ENCODE data around the gene MNDA. TPM values are rescaled to one million over a fixed set of nuclear protein-coding genes. Genes with fewer than 3 reads are reported as not detected.

The MNDA gene
- total and polyA plus RNA-seq, 2 of the 8 experiments (the other 6 are each of a cell fraction or from before 2014, with no cell fraction given), result not detected

DNA sequence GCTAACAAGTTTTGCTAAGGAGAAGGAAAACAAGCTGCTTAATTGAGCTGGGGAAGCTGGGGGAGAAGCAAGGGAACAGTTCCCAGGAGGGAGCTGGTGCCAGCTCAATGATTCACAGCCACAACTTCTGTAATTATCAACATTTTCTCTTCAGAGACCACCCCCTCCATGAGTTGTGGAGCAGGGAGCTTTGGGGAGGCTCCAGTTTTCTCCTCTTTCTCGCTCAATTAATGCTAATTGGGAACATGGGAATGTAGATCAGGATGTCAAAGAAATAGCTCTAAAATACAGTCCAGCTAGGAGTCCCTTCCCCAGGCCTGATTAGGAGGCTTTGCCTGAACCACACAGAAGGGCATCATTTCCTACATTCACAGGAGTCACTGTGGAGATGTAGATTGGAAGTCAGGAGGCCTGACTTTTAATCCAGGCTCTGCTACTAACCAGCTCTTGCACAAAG, 12.1 kb upstream of the MNDA start:
- CTCF ChIA-PET (ENCODE audit: partially characterized antibody), result interaction anchor here (1.3 kb wide), 1 partner anchor 11 kb away, joined by 3 read pairs; no protein-coding TSS in a partner anchor
- no peak overlapping the region for H3K4me2 ChIP-seq (ENCODE audit: insufficient read depth in 1 of 2, low read depth in 2 of 2, low read length in 2 of 2)
- POLR2A ChIA-PET (ENCODE audit: partially characterized antibody), result no interaction called here
- TF ChIP-seq, protein P1, sequence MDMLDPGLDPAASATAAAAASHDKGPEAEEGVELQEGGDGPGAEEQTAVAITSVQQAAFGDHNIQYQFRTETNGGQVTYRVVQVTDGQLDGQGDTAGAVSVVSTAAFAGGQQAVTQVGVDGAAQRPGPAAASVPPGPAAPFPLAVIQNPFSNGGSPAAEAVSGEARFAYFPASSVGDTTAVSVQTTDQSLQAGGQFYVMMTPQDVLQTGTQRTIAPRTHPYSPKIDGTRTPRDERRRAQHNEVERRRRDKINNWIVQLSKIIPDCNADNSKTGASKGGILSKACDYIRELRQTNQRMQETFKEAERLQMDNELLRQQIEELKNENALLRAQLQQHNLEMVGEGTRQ (IDR thresholded peaks at IDR 0.05; ENCODE audit: low read length), result no peak
- TF ChIP-seq SUZ12 (IDR thresholded peaks at IDR 0.05; ENCODE audit: low read length) (no peak), CTBP2 (IDR thresholded peaks at IDR 0.05; ENCODE audit: borderline replicate concordance, insufficient read depth, insufficient read length, low read length) (no peak), SAP30 (IDR thresholded peaks at IDR 0.05; ENCODE audit: insufficient read depth, insufficient replicate concordance, low read length) (no peak), GABPA (IDR thresholded peaks at IDR 0.05; ENCODE audit: borderline replicate concordance, insufficient read depth, low read length) (no peak), KDM4A (IDR thresholded peaks at IDR 0.05; ENCODE audit: low read depth, low read length, severe bottlenecking) (no peak), POLR2AphosphoS5 (IDR thresholded peaks at IDR 0.05; ENCODE audit: low read depth, low read length) (no peak), HDAC2 (IDR thresholded peaks at IDR 0.05; ENCODE audit: borderline replicate concordance in 1 of 2, low read depth in 2 of 2, low read length in 2 of 2) (no peak), BCL11A (IDR thresholded peaks at IDR 0.05; ENCODE audit: low read depth in 2 of 2, low read length in 2 of 2) (no peak)
- TF ChIP-seq, protein P2, sequence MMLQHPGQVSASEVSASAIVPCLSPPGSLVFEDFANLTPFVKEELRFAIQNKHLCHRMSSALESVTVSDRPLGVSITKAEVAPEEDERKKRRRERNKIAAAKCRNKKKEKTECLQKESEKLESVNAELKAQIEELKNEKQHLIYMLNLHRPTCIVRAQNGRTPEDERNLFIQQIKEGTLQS (IDR thresholded peaks at IDR 0.05; ENCODE audit: insufficient read depth, low read depth, low read length), result no peak

More for the DNA sequence above, 12.1 kb upstream of the MNDA start:
- Histone ChIP-seq H2BK12ac (ENCODE audit: low read depth, low read length) (no peak overlapping the region), H2AFZ (ENCODE audit: low read length) (peak overlapping the region; percentile 36; the same call in 1 of the 2 replicates), H2AK5ac (ENCODE audit: low read depth, low read length) (no peak overlapping the region), H3K56ac (replicated peaks; ENCODE audit: insufficient read length, low read depth, low read length) (no peak overlapping the region), H4K91ac (replicated peaks; ENCODE audit: insufficient read length, low read length) (no peak overlapping the region), H3K18ac (ENCODE audit: extremely low read depth, low read length) (no peak overlapping the region), H3K9me3 (ENCODE audit: insufficient read depth in 2 of 2, low read depth in 1 of 2, low read length in 1 of 2) (peaks cover 0 to 3% of the 10 kb centered on the region in 2 experiments; a peak in 1 of 4 replicates), H3K79me1 (ENCODE audit: low read depth, low read length) (no peaks in the 10 kb centered on the region), H4K8ac (ENCODE audit: extremely low read depth, insufficient read depth, low read length) (no peak overlapping the region), H3K36me3 (ENCODE audit: control insufficient read depth in 2 of 4, insufficient read depth in 4 of 4, low read length in 3 of 4) (no peaks in the 10 kb centered on the region), H2BK20ac (ENCODE audit: low read length) (no peak overlapping the region), H3K4me1 (replicated peaks in 1 of 4; ENCODE audit: control insufficient read depth in 3 of 4, insufficient read depth in 4 of 4, low read length in 3 of 4) (no peaks in the 10 kb centered on the region), H3K9ac (replicated peaks in 1 of 4; ENCODE audit: extremely low read depth in 1 of 4, low read depth in 3 of 4, low read length in 3 of 4) (no peak overlapping the region), H4K5ac (ENCODE audit: insufficient read length, low read depth, low read length) (no peak overlapping the region), H3K27ac (ENCODE audit: low read depth, low read length) (no peak overlapping the region), H2BK15ac (ENCODE audit: low read length) (no peak overlapping the region), H3K4me3 (ENCODE audit: extremely low read depth in 1 of 4, insufficient read depth in 2 of 4, low read depth in 3 of 4, low read length in 4 of 4) (no peak overlapping the region), H3K23me2 (ENCODE audit: low read depth, low read length) (no peaks in the 10 kb centered on the region), H2BK5ac (ENCODE audit: low read depth, low read length) (no peak overlapping the region), H3K79me2 (ENCODE audit: control insufficient read depth in 1 of 2, insufficient read depth in 2 of 2, low read length in 2 of 2) (no peaks in the 10 kb centered on the region), H3K4ac (replicated peaks; ENCODE audit: insufficient read length, low read depth, low read length) (no peak overlapping the region), H4K20me1 (replicated peaks in 1 of 2; ENCODE audit: control insufficient read depth in 1 of 2, insufficient read depth in 2 of 2, low read length in 2 of 2) (no peaks in the 10 kb centered on the region), H2BK120ac (replicated peaks; ENCODE audit: low read depth, low read length) (no peak overlapping the region), H3K27me3 (replicated peaks in 1 of 4; ENCODE audit: control insufficient read depth in 3 of 4, extremely low read depth in 1 of 4, insufficient read depth in 3 of 4, low read length in 3 of 4) (no peaks in the 10 kb centered on the region), H3K14ac (ENCODE audit: insufficient read length) (no peak overlapping the region), H3K23ac (ENCODE audit: insufficient read length) (no peak overlapping the region)
- DNase-seq (ENCODE audit: low read depth in 1 of 2, low spot score in 2 of 2), result no peak
- FAIRE-seq, result no peak
- 94% methylated on average over 1 of the region's 1 CpG; no CpG with 5 or more reads in 1 of the 2 experiments for WGBS, 2 experiments (ENCODE audit: extremely low coverage in 1 of 2, insufficient coverage in 1 of 2, insufficient read length in 1 of 2, insufficient replicate concordance in 2 of 2, low coverage in 1 of 2, low lambda C conversion rate in 2 of 2, missing lambda C conversion rate in 1 of 2)
